Measurements from ENCODE around the gene ZNF736. TPM values are rescaled to one million over a fixed set of nuclear protein-coding genes. Genes with fewer than 3 reads are reported as not detected.

ZNF736 gene
- total and polyA plus RNA-seq, 2 of the 8 experiments (the other 6 are each of a cell fraction or from before 2014, with no cell fraction given) = not detected

DNA sequence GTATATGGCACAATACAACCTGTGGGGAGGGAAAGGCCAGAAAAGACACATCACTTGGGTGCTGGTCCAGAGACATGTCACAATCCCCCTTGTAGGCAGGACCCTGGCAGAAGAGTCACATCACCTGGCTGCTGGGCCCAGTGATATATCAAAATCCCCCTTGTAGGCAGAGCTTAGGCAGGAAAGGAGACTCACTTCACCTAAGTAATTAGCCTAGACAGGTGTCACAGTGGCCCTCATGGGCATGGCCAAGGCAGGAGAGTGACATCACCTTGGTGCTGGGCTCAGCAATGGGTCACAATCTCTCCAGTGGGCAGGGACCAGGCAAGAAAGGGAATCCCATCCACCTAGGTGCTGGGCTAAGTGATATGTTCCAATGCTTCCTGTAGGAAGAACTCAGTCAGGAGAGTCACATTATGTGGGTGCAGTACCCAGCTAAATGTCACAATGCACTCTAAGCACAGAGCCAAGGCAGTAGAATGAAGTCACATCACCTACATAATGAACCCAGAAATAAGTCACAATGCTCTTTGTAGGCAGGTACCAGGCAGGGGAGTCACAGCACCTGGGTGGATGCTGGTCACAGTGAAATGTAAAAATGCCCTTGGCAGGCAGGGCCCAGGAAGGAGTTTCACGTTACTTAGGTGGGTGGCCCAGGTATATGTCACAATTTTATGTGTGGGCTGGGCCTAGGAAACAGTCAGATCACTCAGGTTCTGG is 18.9 kb upstream of the ZNF736 start:
- no peak overlapping the region for H2BK5ac ChIP-seq (ENCODE audit: low read depth, low read length)

More for the DNA sequence above, 18.9 kb upstream of the ZNF736 start:
- no peak overlapping the region for H2BK15ac ChIP-seq (ENCODE audit: low read length)
- H3K14ac ChIP-seq (ENCODE audit: insufficient read length) = no peak overlapping the region
- H3K36me3 ChIP-seq (ENCODE audit: control insufficient read depth in 2 of 4, insufficient read depth in 4 of 4, low read length in 3 of 4) = 0 out of 8 replicates have a peak, but pooled peaks cover 0 to 6% (median 0%) of the 10 kb centered on the region in 4 experiments
- DNase-seq (ENCODE audit: low read depth in 1 of 2, low spot score in 2 of 2) (no peak), FAIRE-seq (no peak)
- H3K9ac ChIP-seq (replicated peaks in 1 of 4; ENCODE audit: extremely low read depth in 1 of 4, low read depth in 3 of 4, low read length in 3 of 4) = no peak overlapping the region
- no peak overlapping the region for H3K18ac ChIP-seq (ENCODE audit: extremely low read depth, low read length)
- ChIA-PET CTCF (ENCODE audit: partially characterized antibody) (no interaction called here), POLR2A (ENCODE audit: partially characterized antibody) (no interaction called here)
- no peak overlapping the region for H4K5ac ChIP-seq (ENCODE audit: insufficient read length, low read depth, low read length)
- H2BK120ac ChIP-seq (replicated peaks; ENCODE audit: low read depth, low read length) = no peak overlapping the region
- H3K27me3 ChIP-seq (replicated peaks in 1 of 4; ENCODE audit: control insufficient read depth in 3 of 4, extremely low read depth in 1 of 4, insufficient read depth in 3 of 4, low read length in 3 of 4) = no peaks in the 10 kb centered on the region
- peaks cover 80 to 97% of the 10 kb centered on the region in 2 experiments for H3K9me3 ChIP-seq (ENCODE audit: insufficient read depth in 2 of 2, low read depth in 1 of 2, low read length in 1 of 2)
- H4K91ac ChIP-seq (replicated peaks; ENCODE audit: insufficient read length, low read length) = no peak overlapping the region
- H3K79me2 ChIP-seq (ENCODE audit: control insufficient read depth in 1 of 2, insufficient read depth in 2 of 2, low read length in 2 of 2) = no peaks in the 10 kb centered on the region
- H3K27ac ChIP-seq (ENCODE audit: low read depth, low read length) = no peak overlapping the region
- no peak overlapping the region for H2BK20ac ChIP-seq (ENCODE audit: low read length)
- no peaks in the 10 kb centered on the region for H4K20me1 ChIP-seq (replicated peaks in 1 of 2; ENCODE audit: control insufficient read depth in 1 of 2, insufficient read depth in 2 of 2, low read length in 2 of 2)
- H3K4me2 ChIP-seq (ENCODE audit: insufficient read depth in 1 of 2, low read depth in 2 of 2, low read length in 2 of 2) = no peak overlapping the region
- H4K8ac ChIP-seq (ENCODE audit: extremely low read depth, insufficient read depth, low read length) = no peak overlapping the region
- H3K79me1 ChIP-seq (ENCODE audit: low read depth, low read length) = no peaks in the 10 kb centered on the region
- no peaks in the 10 kb centered on the region for H3K23me2 ChIP-seq (ENCODE audit: low read depth, low read length)
- H3K23ac ChIP-seq (ENCODE audit: insufficient read length) = no peak overlapping the region
- H2BK12ac ChIP-seq (ENCODE audit: low read depth, low read length) = no peak overlapping the region
- no peak overlapping the region for H3K56ac ChIP-seq (replicated peaks; ENCODE audit: insufficient read length, low read depth, low read length)
- H3K4ac ChIP-seq (replicated peaks; ENCODE audit: insufficient read length, low read depth, low read length) = no peak overlapping the region
- TF ChIP-seq EGR1 (IDR thresholded peaks at IDR 0.05; ENCODE audit: borderline replicate concordance, low read depth, low read length) (no peak), CEBPB (IDR thresholded peaks at IDR 0.05; ENCODE audit: low read depth, low read length) (no peak), ZNF274 (IDR thresholded peaks at IDR 0.05; ENCODE audit: borderline replicate concordance, extremely low read depth, low read length) (no peak), YY1 (IDR thresholded peaks at IDR 0.05; ENCODE audit: low read depth, low read length) (no peak), SIX5 (IDR thresholded peaks at IDR 0.05; ENCODE audit: low read depth, low read length) (no peak), HDAC2 (IDR thresholded peaks at IDR 0.05; ENCODE audit: borderline replicate concordance in 1 of 2, low read depth in 2 of 2, low read length in 2 of 2) (no peak), JUN (IDR thresholded peaks at IDR 0.05; ENCODE audit: low read depth, low read length) (no peak), CBX5 (IDR thresholded peaks at IDR 0.05; ENCODE audit: low read depth, low read length) (no peak), TAF7 (optimal IDR thresholded peaks at IDR 0.05; ENCODE audit: borderline replicate concordance, low read depth, low read length) (no peak)
- TF ChIP-seq, protein P1, sequence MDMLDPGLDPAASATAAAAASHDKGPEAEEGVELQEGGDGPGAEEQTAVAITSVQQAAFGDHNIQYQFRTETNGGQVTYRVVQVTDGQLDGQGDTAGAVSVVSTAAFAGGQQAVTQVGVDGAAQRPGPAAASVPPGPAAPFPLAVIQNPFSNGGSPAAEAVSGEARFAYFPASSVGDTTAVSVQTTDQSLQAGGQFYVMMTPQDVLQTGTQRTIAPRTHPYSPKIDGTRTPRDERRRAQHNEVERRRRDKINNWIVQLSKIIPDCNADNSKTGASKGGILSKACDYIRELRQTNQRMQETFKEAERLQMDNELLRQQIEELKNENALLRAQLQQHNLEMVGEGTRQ (IDR thresholded peaks at IDR 0.05; ENCODE audit: low read length) = no peak
- H2AFZ ChIP-seq (ENCODE audit: low read length) = no peak overlapping the region
- 43% methylated on average over 1 of the region's 1 CpG; no CpG with 5 or more reads in 1 of the 2 experiments for WGBS, 2 experiments (ENCODE audit: extremely low coverage in 1 of 2, insufficient coverage in 1 of 2, insufficient read length in 1 of 2, insufficient replicate concordance in 2 of 2, low coverage in 1 of 2, low lambda C conversion rate in 2 of 2, missing lambda C conversion rate in 1 of 2)
- H2AK5ac ChIP-seq (ENCODE audit: low read depth, low read length) = no peak overlapping the region
- H3K4me3 ChIP-seq (ENCODE audit: extremely low read depth in 1 of 4, insufficient read depth in 2 of 4, low read depth in 3 of 4, low read length in 4 of 4) = no peak overlapping the region
- no peaks in the 10 kb centered on the region for H3K4me1 ChIP-seq (replicated peaks in 1 of 4; ENCODE audit: control insufficient read depth in 3 of 4, insufficient read depth in 4 of 4, low read length in 3 of 4)

All from H1 (cell line).